Transverse colon (tissue), 4 donors: ENCODE measurements around the gene ZSWIM4. TPM values are rescaled to one million over a fixed set of nuclear protein-coding genes. Genes with fewer than 3 reads are reported as not detected.
"Not testable (repeated sequence)": the region's sequence is repeated elsewhere in the genome, so short reads cannot be mapped to it uniquely, and the experiment has no call there.

Experiments
- DNase-seq: peaks from one replicate; pipeline ENCODE4 v3.0.0-alpha.2; 2019
- H3K27ac ChIP-seq, 4 donors: fragments of 200-600 bp; sonication (generic); 2 replicates each; pipeline ENCODE4 v1.5.1; 2016 to 2018; ENCODE audit warnings: inconsistent platforms in 4 of 4
- H3K27me3 ChIP-seq: fragments of 200-600 bp; sonication (generic); 2 replicates; pipeline ENCODE4 v1.5.1; 2017; ENCODE audit warnings: inconsistent platforms
- H3K36me3 ChIP-seq, 4 donors: fragments of 200-600 bp; sonication (generic); 2 replicates each; pipeline ENCODE4 v1.5.1; 2017 to 2019; ENCODE audit warnings: inconsistent platforms in 4 of 4
- H3K4me1 ChIP-seq, 4 donors: fragments of 200-600 bp; sonication (generic); 2 replicates each; pipeline ENCODE4 v1.5.1; 2017 to 2020; ENCODE audit warnings: inconsistent platforms in 4 of 4
- H3K4me3 ChIP-seq, 4 donors: fragments of 200-600 bp; sonication (generic); 1 replicate in 1 of 4; 2 replicates in 3 of 4; pipeline versions ENCODE4 v1.5.1 to v1.6.1; 2017 to 2019; ENCODE audit warnings: inconsistent platforms in 4 of 4
- H3K9me3 ChIP-seq, 2 donors: fragments of 200-600 bp; sonication (generic); 2 replicates each; pipeline ENCODE4 v1.5.1; 2017 to 2019; ENCODE audit warnings: inconsistent platforms in 2 of 2
- CTCF ChIP-seq, 5 experiments: fragments of 200-600 bp in 3 of 5; fragments of 450-650 bp in 2 of 5; sonication (generic) in 3 of 5; IDR thresholded peaks; 1 replicate in 2 of 5; 2 replicates in 3 of 5; pipeline ENCODE4 v1.5.1; 2016 to 2017; ENCODE audit warnings: antibody characterized with exemption in 5 of 5, inconsistent platforms in 3 of 5, mild to moderate bottlenecking in 2 of 5, moderate library complexity in 1 of 5
- EP300 ChIP-seq: sonication (generic); formaldehyde crosslinking; IDR thresholded peaks from one replicate; pipeline ENCODE4 v1.6.1; 2017; ENCODE audit warnings: antibody characterized with exemption, low read depth
- POLR2A ChIP-seq: fragments of 450-650 bp; IDR thresholded peaks from one replicate; pipeline ENCODE4 v1.6.1; 2016; ENCODE audit warnings: antibody characterized with exemption, mild to moderate bottlenecking, moderate library complexity
- POLR2AphosphoS5 ChIP-seq, 3 donors: sonication (generic); formaldehyde crosslinking; IDR thresholded peaks; one replicate each; pipeline ENCODE4 v1.6.1; 2016; ENCODE audit warnings: antibody characterized with exemption in 3 of 3
- WGBS, 2 donors: methylation state at CpG; one replicate each; pipeline ENCODE4 v1.1.5; 2018; ENCODE audit warnings: low coverage in 1 of 2; 5-methylcytosine and 5-hydroxymethylcytosine counted together
- in situ Hi-C, 4 donors: fragments of 200-750 bp; cut with MboI; loops; one replicate each; pipeline versions ENCODE4 v1.15.0 to v1.15.1; 2017; ENCODE audit warnings: low sequenced_read_pairs in 3 of 4, low pct_ligation_motif_present in 1 of 4, low pct_unique_long_range_greater_than_20kb in 1 of 4
- intact Hi-C: fragments of 100-400 bp; cut with DNase I; formaldehyde crosslinking; loops from one replicate; pipeline ENCODE4 v1.15.1; 2023; ENCODE audit warnings: low total_unique reads
- total RNA-seq, 4 donors: library from RNA; depleted of rRNA; stranded (reverse); fragments of >200 nt; gene quantifications; one replicate each; pipeline ENCODE4 v1.1.0, GENCODE V29; 2016

ZSWIM4 gene
- total RNA-seq, 4 donors from 2014 or later, result 2.3 to 5.1 (median 2.9) TPM

GRCh38 chr19:13783565-13784500 is 11.4 kb upstream of the ZSWIM4 start:
- in situ Hi-C loops (loop anchor here in 3 of 4 donors (5.0 kb wide), 1 partner anchor 78 kb away; no protein-coding TSS in a partner anchor), intact Hi-C loops (loop anchor here (2.0 kb wide), 1 partner anchor 79 kb away; no protein-coding TSS in a partner anchor)
- H3K9me3 ChIP-seq, result no peaks in the 10 kb centered on the region
- H3K36me3 ChIP-seq, result no peaks in the 10 kb centered on the region
- TF ChIP-seq EP300 (no peak), POLR2A (no peak), POLR2AphosphoS5 (IDR thresholded peaks at IDR 0.05) (no peak), CTCF (IDR thresholded peaks at IDR 0.05) (no peak)
- WGBS, 2 donors, result 63 to 70% methylated on average over 2 to 18 of the region's 18 CpGs
- H3K27me3 ChIP-seq, result no peaks in the 10 kb centered on the region
- peaks cover 5 to 54% (median 33%) of the 10 kb centered on the region in 4 donors for H3K4me1 ChIP-seq
- no peak overlapping the region for H3K4me3 ChIP-seq
- peak overlapping the region in 3 of 4 donors; percentile 6 to 78 (median 15) for H3K27ac ChIP-seq
- no peak for DNase-seq

DNA sequence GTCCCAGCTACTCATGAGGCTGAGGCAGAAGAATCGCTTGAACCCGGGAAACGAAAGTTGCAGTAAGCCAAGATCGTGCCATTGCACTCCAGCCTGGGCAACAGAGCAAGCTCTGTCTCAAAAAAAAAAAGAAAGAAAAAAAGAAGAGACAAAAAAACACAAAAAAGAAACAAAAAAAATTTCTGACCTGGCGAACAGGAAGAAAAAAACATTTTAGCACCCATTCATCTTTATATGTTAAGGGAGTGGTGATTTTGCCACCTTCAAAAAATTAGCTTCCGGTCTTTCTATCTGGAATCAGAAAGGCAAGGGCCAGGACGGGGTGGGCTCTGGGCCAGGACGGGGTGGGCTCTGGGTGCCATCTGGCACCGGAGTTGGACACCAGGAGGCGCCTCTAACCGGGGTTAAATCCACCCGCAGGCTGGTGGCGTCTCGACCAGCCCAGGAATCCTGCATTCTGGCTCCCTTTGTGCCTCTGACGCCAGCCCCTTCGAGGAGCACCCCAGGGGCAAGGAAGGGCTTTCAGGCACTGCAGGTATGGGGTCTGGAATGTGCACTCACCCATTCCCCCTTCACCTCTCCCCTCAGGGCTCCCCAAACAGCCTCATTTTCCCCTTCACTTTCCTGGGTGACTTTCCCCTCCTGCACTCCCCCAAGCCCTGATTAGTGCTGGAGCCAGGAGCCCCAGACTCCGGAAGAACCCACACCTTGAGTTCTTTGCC is 10.4 kb upstream of the ZSWIM4 start:
- Histone ChIP-seq H3K36me3 (no peaks in the 10 kb centered on the region), H3K27ac (peak overlapping the region in 3 of 4 donors; percentile 1 to 26 (median 4)), H3K27me3 (no peaks in the 10 kb centered on the region), H3K4me1 (peaks cover 5 to 59% (median 36%) of the 10 kb centered on the region in 4 donors), H3K9me3 (no peaks in the 10 kb centered on the region), H3K4me3 (peak overlapping the region in 1 of 4 donors; percentile 6)
- in situ Hi-C loops (loop anchor here in 3 of 4 donors (5.0 kb wide), 1 partner anchor 77 kb away; no protein-coding TSS in a partner anchor), intact Hi-C loops (loop anchor here (2.0 kb wide), 1 partner anchor 78 kb away; no protein-coding TSS in a partner anchor)
- DNase-seq, result peak; percentile 79
- 15 to 33% methylated on average over 5 to 17 of the region's 17 CpGs for WGBS, 2 donors
- peak; percentile 70 to 84 (median 71) for TF ChIP-seq CTCF (IDR thresholded peaks at IDR 0.05)
- no peak for TF ChIP-seq EP300

DNA sequence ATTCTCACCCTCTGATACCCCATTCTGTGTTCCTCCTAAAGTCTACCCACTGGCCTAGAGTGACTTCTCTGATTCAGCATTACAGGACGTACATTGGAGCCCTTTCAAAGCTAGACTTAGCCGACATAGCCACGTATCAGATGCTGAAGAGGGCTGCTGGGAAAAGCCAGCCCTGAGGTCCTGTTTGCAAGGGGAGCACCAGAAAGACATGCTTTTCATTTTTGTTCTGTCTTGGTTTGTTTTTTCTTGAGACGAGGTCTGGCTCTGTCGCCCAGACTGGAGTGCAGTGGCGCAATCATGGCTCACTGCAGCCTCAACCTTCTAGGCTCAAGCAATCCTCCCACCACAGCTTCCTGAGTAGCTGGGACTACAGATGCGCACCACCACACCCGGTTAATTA is 6.3 kb upstream of the ZSWIM4 start:
- Histone ChIP-seq H3K27ac (peak overlapping the region; percentile 64 to 74 (median 72)), H3K27me3 (no peaks in the 10 kb centered on the region), H3K4me3 (no peak overlapping the region), H3K36me3 (no peaks in the 10 kb centered on the region), H3K9me3 (no peaks in the 10 kb centered on the region), H3K4me1 (peaks cover 5 to 35% (median 23%) of the 10 kb centered on the region in 4 donors)
- peak; percentile 38 for DNase-seq
- intact Hi-C loops (no loop called here), in situ Hi-C loops (no loop called here)
- 47 to 48% methylated on average over 4 to 8 of the region's 8 CpGs for WGBS, 2 donors
- TF ChIP-seq CTCF (IDR thresholded peaks at IDR 0.05), result no peak
- no peak for TF ChIP-seq EP300
- peak in 1 of 3 donors; percentile 12 for TF ChIP-seq POLR2AphosphoS5 (IDR thresholded peaks at IDR 0.05)

DNA sequence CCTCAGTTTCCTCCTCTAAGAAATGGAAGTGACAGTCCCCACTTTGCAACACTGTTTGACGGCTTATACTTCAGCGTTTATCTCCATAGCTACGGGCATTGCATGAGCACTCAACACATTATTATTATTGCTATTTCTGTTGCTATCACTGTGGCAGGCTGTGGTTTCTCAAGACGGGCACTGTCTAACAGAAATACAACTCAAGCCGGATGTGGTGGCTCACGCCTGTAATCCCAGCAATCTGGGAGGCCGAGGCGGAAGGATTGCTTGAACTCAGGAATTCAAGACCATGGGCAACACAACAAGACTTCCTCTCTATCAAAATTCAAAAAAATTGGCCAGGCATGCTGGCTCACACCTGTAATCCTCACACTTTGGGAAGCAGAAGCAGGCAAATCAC is 4.9 kb upstream of the ZSWIM4 start:
- in situ Hi-C loops (no loop called here), intact Hi-C loops (loop anchor here (5.0 kb wide), 1 partner anchor 57 kb away; no protein-coding TSS in a partner anchor)
- Histone ChIP-seq H3K4me1 (peaks cover 0 to 35% (median 25%) of the 10 kb centered on the region in 4 donors), H3K27me3 (no peaks in the 10 kb centered on the region), H3K9me3 (no peaks in the 10 kb centered on the region), H3K4me3 (no peak overlapping the region), H3K36me3 (no peaks in the 10 kb centered on the region), H3K27ac (no peak overlapping the region)
- TF ChIP-seq EP300 (no peak), CTCF (IDR thresholded peaks at IDR 0.05) (no peak), POLR2AphosphoS5 (IDR thresholded peaks at IDR 0.05) (no peak), POLR2A (no peak)
- 72 to 74% methylated on average over 7 to 8 of the region's 8 CpGs for WGBS, 2 donors
- DNase-seq, result no peak

GRCh38 chr19:13793317-13793716 is 1.9 kb upstream of the ZSWIM4 start:
- H3K9me3 ChIP-seq, H3K27me3 ChIP-seq, H3K36me3 ChIP-seq, in situ Hi-C loops, H3K4me3 ChIP-seq, DNase-seq: not testable (repeated sequence)
- H3K27ac ChIP-seq, result peak overlapping the region in 3 of 4 donors; percentile 92 to 95 (median 92)
- peaks cover 9 to 46% (median 37%) of the 10 kb centered on the region in 4 donors for H3K4me1 ChIP-seq
- whole genome bisulfite sequencing, 2 donors, result 77 to 80% methylated on average over 1 to 9 of the region's 9 CpGs
- intact Hi-C loops, result loop anchor here (5.0 kb wide), 1 partner anchor 54 kb away; no protein-coding TSS in a partner anchor
